Cardiac muscle cell (in vitro differentiated cells and primary cell): ENCODE data around the gene PRRG1. TPM values are rescaled to one million over a fixed set of nuclear protein-coding genes. Genes with fewer than 3 reads are reported as not detected.

Experiments
- DNase-seq, 2 donors: peaks; one replicate each; pipeline versions ENCODE4 v3.0.0 to v3.0.0-alpha.2; 2010 to 2017; ENCODE audit warnings: low read depth in 1 of 2, low spot score in 1 of 2
- H3K27ac ChIP-seq: fragments of 200-600 bp; sonication (generic); 2 replicates; pipeline ENCODE4 v1.5.1; 2016
- H3K27me3 ChIP-seq: fragments of 200-600 bp; sonication (generic); 2 replicates; pipeline ENCODE4 v1.6.0; 2016; ENCODE audit warnings: control low read depth
- H3K36me3 ChIP-seq: fragments of 200-600 bp; sonication (generic); 2 replicates; pipeline ENCODE4 v1.5.1; 2016; ENCODE audit warnings: control low read depth
- H3K4me1 ChIP-seq: fragments of 200-600 bp; sonication (generic); 2 replicates; pipeline ENCODE4 v1.8.1; 2017; ENCODE audit warnings: low read depth, mild to moderate bottlenecking, mixed run types
- H3K4me3 ChIP-seq: fragments of 200-600 bp; sonication (generic); 2 replicates; pipeline ENCODE4 v1.5.1; 2016; ENCODE audit warnings: mild to moderate bottlenecking
- H3K9me3 ChIP-seq: fragments of 200-600 bp; sonication (generic); 2 replicates; pipeline ENCODE4 v1.5.1; 2017; ENCODE audit warnings: low read depth, mild to moderate bottlenecking, control low read depth
- CTCF ChIP-seq: IDR thresholded peaks from 2 replicates; pipeline ENCODE4 v1.5.1; 2012; ENCODE audit warnings: low read depth, mild to moderate bottlenecking, low read length
- polyA plus RNA-seq: library from polyadenylated mRNA; unstranded; fragments of >200 nt; fragmentation: Nextera tagmentation; extraction: Ambion mirVana; gene quantifications from 2 replicates; pipeline ENCODE4 v1.2.1, GENCODE V29; 2016
- total RNA-seq: library from RNA; depleted of rRNA; stranded (reverse); fragments of >200 nt; gene quantifications from 2 replicates; pipeline ENCODE4 v1.2.3, GENCODE V29; 2016

The PRRG1 gene
- total and polyA plus RNA-seq, 2 experiments from 2014 or later: 10.5 to 13.4 TPM

- H3K4me3 ChIP-seq: no peak overlapping the region
- H3K4me1 ChIP-seq: peaks cover 3% of the 10 kb centered on the region
- H3K27ac ChIP-seq: no peak overlapping the region
- H3K36me3 ChIP-seq: no peaks in the 10 kb centered on the region
- no peaks in the 10 kb centered on the region for H3K27me3 ChIP-seq
- no peak for TF ChIP-seq CTCF
- DNase-seq: no peak
- H3K9me3 ChIP-seq: no peaks in the 10 kb centered on the region
Observed at GRCh38 chrX:37320541-37321203, 28.5 kb upstream of the PRRG1 start.

GRCh38 chrX:37330642-37331041, 18.5 kb upstream of the PRRG1 start:
- no peaks in the 10 kb centered on the region for H3K36me3 ChIP-seq
- no peaks in the 10 kb centered on the region for H3K27me3 ChIP-seq
- no peak for TF ChIP-seq CTCF
- H3K9me3 ChIP-seq: no peaks in the 10 kb centered on the region
- no peak overlapping the region for H3K4me3 ChIP-seq
- H3K4me1 ChIP-seq: no peaks in the 10 kb centered on the region
- DNase-seq: peak in 1 of 2 donors; percentile 32
- no peak overlapping the region for H3K27ac ChIP-seq

GRCh38 chrX:37331546-37331945, 17.6 kb upstream of the PRRG1 start:
- H3K9me3 ChIP-seq: no peaks in the 10 kb centered on the region
- TF ChIP-seq CTCF: no peak

GRCh38 chrX:37332055-37332454, 17.1 kb upstream of the PRRG1 start:
- Histone ChIP-seq H3K4me1 (no peaks in the 10 kb centered on the region), H3K4me3 (no peak overlapping the region), H3K27me3 (no peaks in the 10 kb centered on the region), H3K27ac (no peak overlapping the region), H3K9me3 (no peaks in the 10 kb centered on the region), H3K36me3 (no peaks in the 10 kb centered on the region)
- DNase-seq: no peak
- TF ChIP-seq CTCF: no peak

More at GRCh38 chrX:37331546-37331945, 17.6 kb upstream of the PRRG1 start:
- H3K27ac ChIP-seq: no peak overlapping the region
- no peaks in the 10 kb centered on the region for H3K4me1 ChIP-seq
- no peak for DNase-seq
- H3K36me3 ChIP-seq: no peaks in the 10 kb centered on the region
- no peaks in the 10 kb centered on the region for H3K27me3 ChIP-seq
- no peak overlapping the region for H3K4me3 ChIP-seq

- Histone ChIP-seq H3K9me3 (no peaks in the 10 kb centered on the region), H3K4me1 (no peaks in the 10 kb centered on the region), H3K36me3 (no peaks in the 10 kb centered on the region), H3K27ac (no peak overlapping the region), H3K4me3 (no peak overlapping the region), H3K27me3 (no peaks in the 10 kb centered on the region)
- peak in 1 of 2 donors; percentile 43 for DNase-seq
- TF ChIP-seq CTCF: no peak
Observed at GRCh38 chrX:37332987-37333658, 16.0 kb upstream of the PRRG1 start.
